Stimulated activated CD4-positive, alpha-beta T cell treated with anti-CD3 and anti-CD28 coated beads, Interleukin-4, amount 100 ng/mL, for 48 hours (primary cell): ENCODE measurements around the gene ERC2.
"Not testable (repeated sequence)": the region's sequence is repeated elsewhere in the genome, so short reads cannot be mapped to it uniquely, and the experiment has no call there.

ENCODE experiments used
- DNase-seq, 2 donors: peaks; one replicate each; pipeline ENCODE4 v3.0.0-alpha.2; 2020; ENCODE audit warnings: low read depth in 2 of 2

The ERC2 gene

DNA sequence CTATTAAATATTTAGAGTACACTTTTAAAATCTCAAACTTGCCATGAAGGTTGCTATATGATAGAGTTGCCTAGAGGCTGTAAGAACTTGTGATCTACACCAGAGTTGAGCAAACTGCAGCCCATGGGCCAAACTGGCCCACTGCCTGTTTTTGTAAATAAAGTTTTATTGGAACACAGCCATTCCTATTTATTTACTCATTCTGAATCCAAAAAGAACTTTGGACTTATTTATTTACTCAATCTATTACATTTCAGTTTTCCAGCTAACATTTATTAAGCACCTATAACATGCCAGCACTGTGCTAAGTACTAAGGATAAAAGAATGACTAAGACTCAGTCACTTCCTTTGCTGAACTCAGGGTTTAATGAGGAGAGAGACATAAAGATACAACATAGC is 403.6 kb downstream of the ERC2 start:
- no peak for DNase-seq

DNA sequence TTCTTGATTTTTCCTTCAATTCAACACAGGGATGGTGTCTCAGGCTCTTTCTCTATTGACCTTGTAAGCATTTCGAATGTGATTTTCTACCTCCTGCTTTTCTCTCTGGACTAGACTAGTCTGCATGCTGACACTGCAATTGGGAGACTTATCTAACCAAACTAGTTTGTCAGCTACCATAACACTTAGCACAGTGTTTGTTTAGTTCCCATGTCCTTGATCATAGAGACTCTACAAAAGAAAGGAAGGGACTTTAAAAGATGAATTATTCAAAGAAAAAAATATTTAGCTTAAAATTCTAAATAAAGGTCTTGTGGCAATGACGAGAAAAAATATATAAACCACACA is 407.0 kb downstream of the ERC2 start:
- no peak for DNase-seq

DNA sequence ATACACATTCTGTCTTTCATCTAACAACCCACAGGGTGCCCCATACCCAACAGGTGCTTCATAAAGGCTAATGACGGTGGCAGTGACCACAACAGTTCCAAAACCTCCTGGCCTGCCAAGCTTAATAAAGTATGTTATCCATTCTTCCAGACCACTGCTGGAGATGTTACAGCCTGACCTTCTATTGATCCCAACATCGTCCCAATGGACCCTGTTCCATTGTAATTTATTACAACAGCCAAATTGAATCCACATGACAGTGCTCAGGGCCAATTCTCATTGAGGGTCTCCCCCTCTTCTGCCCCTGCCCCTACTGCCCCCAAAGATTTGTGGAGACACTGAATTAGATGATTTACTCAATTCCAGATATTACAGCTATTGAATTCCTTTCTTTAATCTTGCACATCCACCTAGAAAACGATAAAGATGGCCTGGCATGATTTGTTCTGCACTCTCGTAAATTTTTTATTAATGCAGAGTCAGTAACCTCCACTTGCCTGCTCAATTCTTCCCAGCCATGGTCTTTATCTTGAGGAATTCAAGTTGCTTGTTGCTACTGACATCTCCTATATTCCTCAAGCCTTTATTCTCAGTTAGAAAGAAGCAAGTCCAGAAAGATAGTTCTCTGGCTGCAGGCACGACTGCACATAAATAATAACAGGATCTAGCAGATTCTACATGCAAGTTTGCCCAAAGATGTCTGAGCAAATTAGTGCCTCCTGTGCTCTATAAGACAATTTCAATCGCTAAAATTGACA is 407.6 kb downstream of the ERC2 start:
- DNase-seq, result no peak

DNA sequence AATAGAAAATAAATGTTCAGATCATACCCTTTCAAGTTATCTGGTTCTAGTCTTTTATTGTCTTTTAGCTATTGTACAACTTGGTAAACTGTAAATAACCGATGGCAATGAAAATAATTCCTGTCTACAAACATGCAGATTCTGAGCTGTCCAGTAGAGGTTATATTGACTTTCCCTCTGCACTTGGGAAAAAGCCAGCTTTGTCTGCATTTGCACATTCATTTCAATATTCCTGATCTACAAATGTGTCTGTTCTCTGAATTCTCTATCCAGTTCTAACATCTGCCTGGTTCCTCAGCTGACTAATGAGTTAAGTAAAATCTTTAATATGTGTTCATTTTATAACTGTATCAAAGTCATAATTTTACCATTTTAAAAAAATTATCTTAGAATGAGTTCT is 408.5 kb downstream of the ERC2 start:
- no peak for DNase-seq

DNA sequence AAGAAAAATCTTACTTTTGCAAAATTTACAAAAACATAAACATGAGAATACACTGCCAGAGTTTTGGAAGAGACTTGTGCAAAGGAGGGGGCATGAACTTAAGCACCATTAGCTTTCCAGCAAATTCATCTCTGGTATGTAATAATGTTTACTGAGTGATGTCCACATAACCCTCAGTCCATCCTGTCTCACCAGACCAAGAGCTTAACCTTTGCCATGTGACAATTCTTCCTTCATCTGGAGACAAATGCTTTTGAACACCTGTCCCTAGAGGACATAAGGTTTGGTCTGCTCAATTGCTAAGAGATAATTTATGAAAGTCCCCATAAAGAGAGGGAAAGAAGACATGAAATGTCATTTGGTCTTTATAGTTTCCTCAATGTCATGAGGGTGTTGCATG is 412.3 kb downstream of the ERC2 start:
- no peak for DNase-seq

DNA sequence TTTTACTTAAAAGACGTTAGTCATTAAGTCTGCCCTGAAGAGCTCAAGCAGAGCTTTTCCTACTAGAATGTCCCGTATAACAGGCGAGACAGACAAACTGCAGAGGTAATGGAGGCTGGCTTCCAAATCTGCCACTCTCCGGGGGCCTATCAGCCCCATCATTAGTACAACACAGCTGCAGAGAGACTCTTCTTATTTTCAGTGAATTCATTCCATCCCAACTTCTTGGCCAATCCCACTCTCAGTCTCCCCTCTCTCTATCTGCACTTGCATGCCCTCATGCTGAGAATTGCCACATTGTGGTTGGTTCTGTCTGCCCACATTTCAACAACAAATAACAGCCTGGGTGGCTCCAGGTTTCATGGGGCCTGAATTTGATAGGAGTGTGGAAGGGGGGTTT is 412.7 kb downstream of the ERC2 start:
- DNase-seq, result no peak

DNA sequence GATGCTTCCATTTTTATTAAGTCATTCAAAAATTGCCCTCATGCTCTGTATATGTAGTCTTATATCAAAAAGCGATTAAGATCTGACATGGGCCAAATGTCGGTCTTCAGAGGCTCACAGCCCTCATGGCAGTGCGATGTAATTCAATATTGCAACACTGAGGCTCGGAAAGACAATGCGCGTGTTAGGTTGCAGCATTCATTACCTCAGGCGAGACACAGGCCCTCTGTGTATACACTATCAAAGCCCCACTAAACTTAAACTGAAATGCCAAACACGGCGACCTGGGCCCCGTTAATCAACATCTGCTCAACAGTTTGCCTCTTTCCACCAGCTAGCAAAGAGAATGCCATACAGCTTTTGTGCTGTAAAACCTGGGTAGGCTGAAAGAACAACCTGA is 413.4 kb downstream of the ERC2 start:
- no peak for DNase-seq

DNA sequence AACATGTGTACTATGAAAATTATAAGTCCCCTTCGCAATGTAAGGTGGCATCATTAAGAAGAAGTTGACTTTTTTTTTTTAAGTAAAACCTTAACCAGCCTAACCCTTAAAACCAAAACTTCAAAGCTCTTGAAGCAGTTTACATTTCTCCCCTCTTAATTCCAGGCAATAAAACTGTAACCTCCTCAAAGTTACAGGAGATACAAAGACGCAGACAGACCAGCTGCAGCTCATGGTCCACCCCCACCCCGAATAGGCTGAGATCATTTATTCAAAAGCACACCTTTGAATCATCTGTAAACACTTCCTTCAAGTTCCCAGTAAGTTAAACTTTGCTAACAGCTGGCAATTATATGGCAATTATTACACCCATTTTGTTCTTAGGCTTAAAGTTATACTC is 414.5 kb downstream of the ERC2 start:
- DNase-seq, result no peak

DNA sequence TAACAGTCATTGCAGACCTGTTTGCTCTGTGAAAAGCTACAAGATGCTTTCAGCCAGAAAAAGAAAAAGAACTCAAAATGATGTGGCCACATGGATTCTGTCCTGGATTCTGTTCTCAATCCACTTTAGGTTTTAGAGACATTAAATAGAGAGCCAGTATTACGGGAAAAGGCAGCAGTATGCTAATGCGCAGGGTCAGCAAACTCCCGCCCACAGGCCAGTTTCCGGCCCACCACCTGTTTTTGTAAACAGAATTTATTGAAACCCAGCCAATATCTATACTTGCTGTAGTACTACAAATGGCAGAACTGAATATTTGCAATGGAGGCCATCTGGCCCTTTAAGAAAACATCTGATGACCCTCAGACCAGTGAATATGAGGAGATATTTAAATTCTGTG is 416.1 kb downstream of the ERC2 start:
- DNase-seq, result no peak

DNA sequence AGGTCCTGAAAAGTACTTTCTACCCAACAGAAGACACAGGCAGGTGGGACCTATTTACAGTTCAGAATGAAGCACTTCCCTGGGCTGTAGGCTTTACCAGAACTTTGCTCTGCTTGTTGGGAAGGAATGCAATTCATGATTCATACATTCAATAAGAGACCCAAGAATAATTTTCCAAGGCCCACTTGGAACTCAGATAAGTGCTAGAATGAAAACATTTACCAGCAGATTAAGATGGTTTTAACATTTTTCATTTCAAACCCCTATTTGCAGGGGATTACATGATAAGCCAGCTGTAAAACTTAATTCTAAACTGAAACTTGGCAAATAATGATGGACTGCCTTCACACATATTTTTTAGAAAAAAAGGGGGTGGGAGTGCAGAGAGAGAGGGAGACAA is 417.2 kb downstream of the ERC2 start:
- DNase-seq, result no peak

DNA sequence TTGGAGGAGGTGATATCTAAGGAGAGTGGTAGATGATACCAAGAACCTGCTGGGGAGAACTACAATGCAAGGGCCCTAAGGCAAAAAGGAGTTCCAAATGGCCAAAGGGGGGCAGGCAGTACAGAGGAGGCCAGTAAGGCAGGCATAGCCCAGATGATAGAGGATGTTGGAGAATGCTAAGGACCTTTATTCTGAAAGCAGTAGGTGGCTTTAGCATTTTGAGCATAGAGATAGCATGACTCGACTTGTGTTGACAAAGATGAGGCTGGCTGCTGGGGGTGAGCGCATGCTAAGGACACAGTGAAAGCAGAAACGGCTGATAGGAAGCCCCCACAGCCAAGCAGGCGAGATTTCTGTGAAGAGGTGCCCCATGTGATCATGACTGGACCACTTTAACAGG is 419.3 kb downstream of the ERC2 start:
- no peak for DNase-seq

DNA sequence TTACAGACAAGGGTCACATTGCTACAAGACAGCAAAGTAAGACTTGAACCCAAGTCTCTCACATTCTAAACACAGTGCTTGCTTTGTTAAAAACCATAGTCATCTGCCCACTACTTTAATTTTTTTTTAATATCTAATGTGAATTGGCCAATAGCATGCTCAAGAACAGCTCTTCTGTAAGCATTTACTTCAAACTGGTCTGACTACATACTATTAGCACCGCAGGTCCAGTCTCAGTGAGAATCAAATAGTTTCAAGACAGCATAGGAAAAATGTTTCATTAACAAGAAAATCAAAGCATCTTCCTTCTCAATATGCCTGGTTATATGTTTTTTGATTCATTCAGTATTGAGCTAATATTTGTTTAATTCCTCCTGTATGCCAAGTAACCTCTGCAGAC is 419.9 kb downstream of the ERC2 start:
- DNase-seq, result no peak

DNA sequence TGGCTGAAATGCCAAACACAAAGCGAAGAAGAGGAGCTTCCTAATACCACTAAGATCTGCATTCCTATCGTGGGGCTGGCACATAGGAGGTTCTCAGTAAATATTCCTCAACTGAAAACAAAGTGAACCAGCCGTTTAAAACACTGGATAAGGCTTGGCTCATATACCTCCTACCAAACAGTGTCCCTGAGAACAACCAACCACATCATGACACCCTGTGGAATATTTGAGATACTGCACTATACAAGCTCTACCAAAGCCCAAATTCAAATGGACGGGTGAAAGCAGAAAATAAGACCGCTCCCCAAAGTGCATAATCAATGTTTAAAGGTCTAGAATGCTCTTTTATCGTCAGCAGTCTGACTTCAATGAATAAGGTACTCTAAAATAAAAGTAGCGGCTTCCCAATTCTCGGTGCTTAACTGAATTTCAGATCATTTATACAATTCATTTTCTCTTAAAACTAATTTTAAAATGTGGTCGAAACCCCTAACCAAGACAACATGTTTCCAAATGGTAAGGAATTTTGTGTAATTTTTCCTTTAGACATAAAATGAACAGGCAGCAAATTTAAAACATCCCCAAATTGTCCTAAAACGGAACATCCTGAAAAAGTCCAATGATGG is 425.8 kb downstream of the ERC2 start:
- no peak for DNase-seq

DNA sequence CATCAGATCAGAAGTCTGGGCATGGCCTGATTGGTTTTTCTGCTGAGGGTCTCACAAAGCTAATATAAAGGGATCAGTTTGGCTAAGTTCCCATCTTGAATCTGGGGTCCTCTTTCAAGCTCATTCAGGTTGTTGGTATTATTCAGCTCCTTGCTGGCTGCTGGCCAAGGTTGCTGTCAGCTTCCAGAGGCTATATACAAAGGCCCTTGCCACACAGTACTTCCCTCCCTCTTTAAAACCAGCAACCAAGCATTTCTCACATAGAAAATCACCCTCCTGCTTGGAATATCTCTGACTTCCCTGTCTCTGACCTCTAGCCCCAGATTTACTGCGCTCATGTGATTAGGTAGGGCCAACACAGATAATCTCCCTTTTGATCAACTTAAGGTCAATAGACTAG is 442.9 kb downstream of the ERC2 start:
- no peak for DNase-seq

DNA sequence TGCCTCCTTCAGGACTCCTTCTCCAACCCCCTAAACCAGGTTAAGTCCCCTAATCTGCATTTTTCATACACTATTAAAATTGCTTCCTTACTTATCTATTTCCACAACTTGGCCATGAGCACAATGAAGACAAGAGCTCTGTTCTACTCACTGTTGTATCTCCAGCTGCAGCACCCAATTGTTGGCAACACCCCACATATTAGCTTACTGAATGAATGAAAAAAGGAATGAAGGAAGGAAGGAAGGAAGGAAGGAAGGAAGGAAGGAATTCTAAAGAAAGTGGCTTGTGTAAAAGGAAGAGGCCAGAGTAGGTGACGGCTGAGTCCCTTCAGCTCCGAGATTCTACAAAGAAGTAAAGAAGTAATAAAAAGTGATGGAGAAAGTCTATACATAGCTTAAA is 444.7 kb downstream of the ERC2 start:
- no peak for DNase-seq

DNA sequence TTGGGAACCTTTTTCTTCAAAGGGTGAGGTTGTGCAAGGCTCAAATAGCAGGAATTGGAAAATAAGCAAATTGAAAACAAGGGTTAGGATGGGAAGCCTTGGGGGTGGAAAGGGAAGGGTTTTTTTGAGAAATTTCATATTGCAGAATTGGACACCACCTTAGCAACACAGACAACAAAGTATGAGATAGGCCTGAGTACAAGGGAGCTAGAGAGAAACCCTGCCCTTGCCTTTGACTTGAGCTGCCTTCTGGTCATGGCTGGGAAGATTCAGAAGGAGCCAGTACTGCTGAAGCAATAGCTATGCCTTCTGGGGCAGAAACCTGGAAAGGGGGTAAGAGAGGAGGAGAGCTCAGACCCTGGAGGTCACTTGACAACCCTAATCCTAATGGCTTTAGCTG is 445.6 kb downstream of the ERC2 start:
- DNase-seq, result no peak

DNA sequence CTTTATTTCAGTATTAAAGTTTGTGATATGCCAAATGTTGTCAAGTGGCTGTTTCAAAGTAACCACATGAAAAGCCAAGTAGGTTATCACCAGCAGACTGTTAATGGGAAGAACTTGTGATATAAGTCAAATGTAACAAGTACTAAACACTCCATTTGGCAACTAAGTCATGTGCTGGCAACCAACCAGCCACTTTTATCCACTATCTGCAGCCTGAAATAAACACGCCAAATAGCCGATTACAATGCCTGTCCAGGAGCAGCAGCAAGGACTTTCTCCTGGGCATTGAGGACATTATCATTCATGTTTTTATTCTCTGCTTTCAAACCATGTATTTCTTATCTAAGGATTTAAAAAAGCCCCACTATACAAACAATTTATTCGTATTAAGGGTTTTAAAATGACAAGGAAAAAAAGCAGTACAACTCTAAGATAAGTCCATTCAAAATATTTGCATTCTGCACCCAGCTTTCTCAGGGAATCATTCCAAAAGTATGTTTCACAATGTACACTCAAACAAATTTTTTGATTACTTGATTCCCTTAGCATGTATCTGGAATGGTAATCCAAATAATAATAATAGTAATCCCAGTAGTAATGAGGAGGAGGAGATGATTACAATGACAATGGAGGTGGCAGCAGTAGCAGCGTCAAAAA is 448.6 kb downstream of the ERC2 start:
- no peak for DNase-seq

DNA sequence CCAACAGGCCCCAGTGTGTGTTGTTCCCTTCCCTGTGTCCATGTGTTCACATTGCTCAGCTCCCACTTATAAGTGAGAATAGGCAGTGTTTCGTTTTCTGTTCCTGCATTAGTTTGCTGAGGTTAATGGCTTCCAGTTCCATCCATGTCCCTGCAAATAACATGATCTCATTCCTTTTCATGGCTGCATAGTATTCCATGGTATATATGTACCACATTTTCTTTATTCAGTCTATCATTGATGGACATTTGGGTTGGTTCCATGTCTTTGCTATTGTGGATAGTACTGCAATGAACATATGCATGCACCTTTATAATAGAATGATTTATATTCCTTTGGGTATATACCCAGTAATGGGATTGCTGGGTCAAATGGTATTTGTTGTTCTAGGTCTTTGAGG is 452.9 kb downstream of the ERC2 start:
- DNase-seq, result not testable (repeated sequence)

DNA sequence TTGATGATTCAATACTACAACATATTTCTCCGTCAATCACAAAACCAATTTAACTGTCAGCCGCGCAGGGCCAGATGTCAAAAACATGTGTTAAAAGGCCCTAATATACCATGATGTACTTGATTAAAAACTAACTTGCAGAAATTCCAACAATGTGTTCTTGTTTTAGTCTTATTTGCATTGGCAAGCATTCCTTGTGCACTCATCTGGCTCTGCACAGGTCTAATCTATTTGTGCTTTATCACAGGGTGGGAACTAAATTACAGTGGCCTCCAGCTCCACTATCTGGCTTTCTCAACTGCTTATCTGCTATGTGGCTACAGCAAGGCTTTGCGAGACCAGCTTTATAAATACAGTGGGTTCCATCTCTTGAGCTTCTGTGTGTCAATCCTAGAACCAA is 455.5 kb downstream of the ERC2 start:
- no peak for DNase-seq

DNA sequence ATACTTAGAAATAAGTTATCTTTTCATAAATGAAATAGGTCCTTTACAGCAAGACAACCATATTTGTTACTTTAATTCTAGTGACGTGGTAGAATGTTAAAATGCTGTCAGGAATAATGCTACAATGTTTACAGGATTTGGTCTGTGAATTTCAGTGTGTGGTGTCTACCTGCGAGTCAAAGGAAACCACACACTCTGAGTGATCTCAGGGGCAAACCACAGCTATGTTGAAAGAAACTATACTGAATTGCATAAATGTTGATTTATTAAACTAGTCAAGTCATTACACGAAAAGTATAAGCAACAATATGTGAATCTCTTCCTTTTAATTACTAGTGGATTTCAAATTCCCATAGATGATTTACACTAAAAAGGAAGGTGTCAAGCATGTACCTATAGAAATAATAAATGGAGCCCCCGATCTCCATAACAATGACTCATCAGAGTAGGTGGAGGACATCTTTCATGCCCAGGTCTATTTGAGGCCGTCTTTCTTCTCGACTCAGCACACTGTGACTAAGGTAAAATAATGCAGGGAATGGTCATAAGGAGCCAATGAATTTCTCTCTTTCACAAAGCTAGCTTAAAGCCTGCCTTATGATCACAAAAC is 463.0 kb downstream of the ERC2 start:
- no peak for DNase-seq

DNA sequence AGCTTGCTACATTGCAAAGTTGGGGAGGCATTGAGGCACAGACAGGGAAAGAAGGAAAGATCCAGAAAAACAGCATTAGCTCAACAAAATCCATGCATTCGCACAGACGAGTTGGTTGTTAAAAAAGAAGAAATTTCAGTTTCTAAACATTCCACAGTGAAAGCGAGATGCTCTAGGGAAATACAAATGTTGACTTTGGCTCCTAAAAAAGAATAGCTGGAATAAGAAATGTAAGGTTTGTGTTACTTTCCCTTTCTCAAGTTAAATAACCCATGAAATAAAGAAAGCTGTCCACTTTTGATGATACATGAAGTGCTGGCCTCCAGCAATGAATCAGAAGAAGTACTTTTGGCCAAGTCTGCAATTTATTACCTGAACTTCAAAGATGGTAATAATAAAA is 465.1 kb downstream of the ERC2 start:
- no peak for DNase-seq

DNA sequence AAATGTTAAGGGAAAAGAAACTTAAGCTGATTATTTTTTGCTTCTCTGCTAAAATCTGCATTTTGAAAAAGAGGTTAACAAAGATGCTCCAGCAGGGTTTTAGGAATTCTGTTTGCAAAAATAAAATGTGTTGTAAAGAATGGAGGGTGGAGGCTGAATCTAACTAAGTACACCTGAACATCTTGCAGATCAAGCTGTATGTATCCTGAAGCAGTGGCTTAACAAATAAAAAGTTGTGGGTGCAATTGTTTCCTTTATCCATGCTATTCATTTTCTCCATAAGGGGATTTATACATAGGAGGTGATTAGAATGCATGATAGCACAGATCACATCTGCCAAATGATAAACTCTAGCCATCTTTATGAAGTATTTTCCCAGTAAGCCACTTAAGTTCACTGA is 466.3 kb downstream of the ERC2 start:
- no peak for DNase-seq

DNA sequence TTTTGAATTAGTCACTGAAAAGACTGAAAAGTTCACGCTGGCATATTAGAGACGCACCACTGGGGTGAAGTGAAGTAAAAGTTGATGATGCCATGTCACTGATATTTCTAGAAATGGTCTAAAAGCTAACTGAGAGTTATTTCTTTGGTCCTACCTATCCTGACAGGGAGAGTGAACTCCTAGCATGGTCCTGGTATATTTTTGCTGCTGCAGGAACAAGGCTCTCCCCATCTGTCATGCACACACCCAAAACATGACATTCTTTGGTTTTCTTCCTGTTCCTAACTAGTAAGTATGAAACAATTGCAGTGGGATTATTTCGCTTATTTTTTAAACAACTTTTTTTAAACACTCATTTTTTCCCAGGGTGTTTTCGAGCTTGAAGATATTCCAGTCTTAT is 466.7 kb downstream of the ERC2 start:
- DNase-seq, result no peak
